Stimulated activated CD4-positive, alpha-beta T cell treated with anti-CD3 and anti-CD28 coated beads, Interleukin-1b, Interleukin-23, amount 100 ng/mL, for 24 hours (primary cell): ENCODE measurements around the gene CNGA2.

ENCODE experiments used
- DNase-seq, 4 experiments: peaks; one replicate each; pipeline ENCODE4 v3.0.0-alpha.2; 2020; ENCODE audit warnings: low read depth in 4 of 4, low spot score in 1 of 4

CNGA2 gene

GRCh38 chrX:151752847-151753246 lies 18.3 kb downstream of the CNGA2 start:
- no peak for DNase-seq

GRCh38 chrX:151753313-151754046 lies 18.9 kb downstream of the CNGA2 start:
- DNase-seq, result no peak

GRCh38 chrX:151754047-151754429 lies 19.5 kb downstream of the CNGA2 start:
- no peak for DNase-seq

- DNase-seq, result no peak
Observed at GRCh38 chrX:151754641-151755215, 20.2 kb downstream of the CNGA2 start.

- DNase-seq, result no peak
Observed at GRCh38 chrX:151759041-151759708, 24.6 kb downstream of the CNGA2 start.

- no peak for DNase-seq
Observed at GRCh38 chrX:151762802-151763201, 28.3 kb downstream of the CNGA2 start.

- DNase-seq, result no peak
Observed at GRCh38 chrX:151763711-151764110, 29.2 kb downstream of the CNGA2 start.

- no peak for DNase-seq
Observed at GRCh38 chrX:151765026-151765425, 30.5 kb downstream of the CNGA2 start.

GRCh38 chrX:151771726-151772125 lies 37.2 kb downstream of the CNGA2 start:
- no peak for DNase-seq

- DNase-seq, result no peak
Observed at GRCh38 chrX:151773434-151773833, 38.9 kb downstream of the CNGA2 start.

- no peak for DNase-seq
Observed at GRCh38 chrX:151774421-151774820, 39.9 kb downstream of the CNGA2 start.

GRCh38 chrX:151776181-151776731 lies 41.7 kb downstream of the CNGA2 start:
- DNase-seq, result no peak

GRCh38 chrX:151776936-151777335 lies 42.4 kb downstream of the CNGA2 start:
- DNase-seq, result no peak

GRCh38 chrX:151779258-151779657 lies 44.7 kb downstream of the CNGA2 start:
- DNase-seq, result no peak

GRCh38 chrX:151780621-151781020 lies 46.1 kb downstream of the CNGA2 start:
- no peak for DNase-seq

- DNase-seq, result no peak
Observed at GRCh38 chrX:151789179-151789800, 54.7 kb downstream of the CNGA2 start.

GRCh38 chrX:151790481-151791160 lies 56.1 kb downstream of the CNGA2 start:
- no peak for DNase-seq

- DNase-seq, result no peak
Observed at GRCh38 chrX:151791961-151792360, 57.4 kb downstream of the CNGA2 start.

GRCh38 chrX:151792505-151792904 lies 58.0 kb downstream of the CNGA2 start:
- no peak for DNase-seq

GRCh38 chrX:151793886-151794285 lies 59.3 kb downstream of the CNGA2 start:
- no peak for DNase-seq
